Measurements from ENCODE around the gene SSC4D. TPM values are rescaled to one million over a fixed set of nuclear protein-coding genes. Genes with fewer than 3 reads are reported as not detected.
A peak's percentile ranks its signal among the peaks of the same experiment; 100 is the strongest.
"Not testable (repeated sequence)": the region's sequence is repeated elsewhere in the genome, so short reads cannot be mapped to it uniquely, and the experiment has no call there.

Gene SSC4D
- total and polyA plus RNA-seq, 2 donors from 2014 or later: 2.1 to 12.9 TPM

DNA sequence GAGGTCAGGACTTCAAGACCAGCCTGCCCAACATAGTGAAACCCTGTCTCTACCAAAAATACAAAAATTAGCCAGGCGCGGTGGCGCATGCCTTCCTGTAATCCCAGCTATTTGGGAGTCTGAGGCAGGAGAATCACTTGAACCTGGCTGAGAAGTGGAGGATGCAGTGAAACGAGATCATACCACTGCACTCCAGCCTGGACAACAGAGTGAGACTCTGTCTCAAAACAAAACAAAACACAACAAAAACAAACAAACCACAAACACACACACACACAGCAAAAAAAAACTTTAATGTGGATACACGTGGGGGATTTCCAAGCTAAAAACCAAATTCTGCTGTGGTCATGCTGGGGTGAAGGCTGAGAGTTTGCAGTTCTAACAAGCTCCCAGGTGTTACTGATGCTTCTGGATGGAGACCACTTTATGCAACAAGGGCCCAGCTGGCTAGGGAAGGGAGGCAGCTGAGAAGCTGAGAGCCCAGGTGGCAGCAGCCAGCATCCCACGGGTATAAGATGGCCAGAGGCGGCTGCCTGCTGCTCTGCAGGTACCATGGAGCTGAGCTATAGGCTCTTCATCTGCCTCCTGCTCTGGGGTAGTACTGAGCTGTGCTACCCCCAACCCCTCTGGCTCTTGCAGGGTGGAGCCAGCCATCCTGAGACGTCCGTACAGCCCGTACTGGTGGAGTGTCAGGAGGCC lies 15.1 kb upstream of the SSC4D start, which contains the start of gene ZP3:
TSS of gene ZP3 (plus strand) at position 538 of the 699 bp plus-strand sequence. CDS start at position 553, 15 bp downstream.
- Histone ChIP-seq H3K27me3 (ENCODE audit: control insufficient read depth, insufficient read depth, low read length) (no peaks in the 10 kb centered on the region), H3K36me3 (ENCODE audit: control insufficient read depth in 2 of 3, insufficient read depth in 3 of 3, low read length in 3 of 3) (no peaks in the 10 kb centered on the region), H3K9me3 (ENCODE audit: control insufficient read depth in 2 of 3, insufficient read depth in 1 of 3, low read length in 3 of 3) (peaks cover 0 to 3% (median 0%) of the 10 kb centered on the region in 3 donors), H3K4me1 (ENCODE audit: control insufficient read depth in 2 of 3, insufficient read depth in 2 of 3, low read depth in 1 of 3, low read length in 3 of 3) (peaks cover 0 to 2% (median 2%) of the 10 kb centered on the region in 3 donors), H3K4me3 (ENCODE audit: low read length in 3 of 3) (no peak within 1 kb of the TSS), H3K27ac (ENCODE audit: low read depth in 2 of 2, low read length in 2 of 2) (no peak within 1 kb of the TSS), H3K9ac (ENCODE audit: low read length in 3 of 3) (no peak within 1 kb of the TSS)
- TF ChIP-seq, protein P1, sequence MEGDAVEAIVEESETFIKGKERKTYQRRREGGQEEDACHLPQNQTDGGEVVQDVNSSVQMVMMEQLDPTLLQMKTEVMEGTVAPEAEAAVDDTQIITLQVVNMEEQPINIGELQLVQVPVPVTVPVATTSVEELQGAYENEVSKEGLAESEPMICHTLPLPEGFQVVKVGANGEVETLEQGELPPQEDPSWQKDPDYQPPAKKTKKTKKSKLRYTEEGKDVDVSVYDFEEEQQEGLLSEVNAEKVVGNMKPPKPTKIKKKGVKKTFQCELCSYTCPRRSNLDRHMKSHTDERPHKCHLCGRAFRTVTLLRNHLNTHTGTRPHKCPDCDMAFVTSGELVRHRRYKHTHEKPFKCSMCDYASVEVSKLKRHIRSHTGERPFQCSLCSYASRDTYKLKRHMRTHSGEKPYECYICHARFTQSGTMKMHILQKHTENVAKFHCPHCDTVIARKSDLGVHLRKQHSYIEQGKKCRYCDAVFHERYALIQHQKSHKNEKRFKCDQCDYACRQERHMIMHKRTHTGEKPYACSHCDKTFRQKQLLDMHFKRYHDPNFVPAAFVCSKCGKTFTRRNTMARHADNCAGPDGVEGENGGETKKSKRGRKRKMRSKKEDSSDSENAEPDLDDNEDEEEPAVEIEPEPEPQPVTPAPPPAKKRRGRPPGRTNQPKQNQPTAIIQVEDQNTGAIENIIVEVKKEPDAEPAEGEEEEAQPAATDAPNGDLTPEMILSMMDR (IDR thresholded peaks at IDR 0.05; ENCODE audit: borderline replicate concordance, extremely low read depth, insufficient read depth): no peak
- DNase-seq: peak in 1 of 5 donors; percentile 55
- intact Hi-C loops (cut with DNase I): no loop called here
- FAIRE-seq: no peak

DNA sequence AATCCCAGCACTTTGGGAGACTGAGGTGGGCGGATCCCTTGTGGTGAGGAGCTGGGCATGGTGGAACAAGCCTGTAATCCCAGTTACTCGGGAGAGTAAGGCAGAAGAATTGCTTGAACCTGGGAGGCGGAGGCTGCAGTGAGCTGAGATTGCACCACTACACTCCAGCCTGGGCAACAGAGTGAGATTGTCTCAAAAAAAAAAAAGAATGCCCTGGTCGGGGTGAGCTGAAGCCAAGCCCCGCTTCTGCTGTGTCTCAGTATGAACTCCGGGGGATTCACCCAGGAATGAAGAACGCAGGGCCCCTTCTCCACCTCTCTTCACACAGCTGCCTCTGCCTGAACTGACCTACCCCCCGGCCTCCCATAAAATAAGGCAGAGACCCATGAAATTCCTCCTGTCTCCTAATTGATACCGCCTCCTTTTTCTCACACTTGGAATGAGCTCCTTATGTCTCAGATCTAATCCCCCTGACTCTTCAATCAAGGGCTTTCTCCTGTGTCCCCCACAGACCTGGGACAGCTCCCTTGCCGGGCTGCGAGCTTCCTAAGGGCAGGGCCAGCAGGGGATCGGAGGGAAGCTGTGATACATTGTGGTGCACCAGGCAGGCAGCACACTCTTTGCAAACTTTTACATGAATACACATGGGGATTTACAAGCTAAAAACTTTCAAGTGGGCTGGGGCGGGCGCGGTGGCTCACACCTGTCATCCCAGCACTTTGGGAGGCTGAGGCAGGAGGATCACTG lies 14.3 kb upstream of the SSC4D start:
- peaks cover 0 to 2% (median 2%) of the 10 kb centered on the region in 3 donors for H3K4me1 ChIP-seq (ENCODE audit: control insufficient read depth in 2 of 3, insufficient read depth in 2 of 3, low read depth in 1 of 3, low read length in 3 of 3)
- intact Hi-C loops (cut with DNase I): no loop called here
- no peaks in the 10 kb centered on the region for H3K36me3 ChIP-seq (ENCODE audit: control insufficient read depth in 2 of 3, insufficient read depth in 3 of 3, low read length in 3 of 3)
- H3K9ac ChIP-seq (ENCODE audit: low read length in 3 of 3): no peak overlapping the region
- no peak for FAIRE-seq
- H3K27me3 ChIP-seq (ENCODE audit: control insufficient read depth, insufficient read depth, low read length): no peaks in the 10 kb centered on the region
- DNase-seq: peak in 4 of 5 donors; percentile 22 to 87 (median 59)
- no peak overlapping the region for H3K4me3 ChIP-seq (ENCODE audit: low read length in 3 of 3)
- H3K27ac ChIP-seq (ENCODE audit: low read depth in 2 of 2, low read length in 2 of 2): no peak overlapping the region
- H3K9me3 ChIP-seq (ENCODE audit: control insufficient read depth in 2 of 3, insufficient read depth in 1 of 3, low read length in 3 of 3): peaks cover 0 to 3% (median 0%) of the 10 kb centered on the region in 3 donors
- TF ChIP-seq, protein P1 (IDR thresholded peaks at IDR 0.05; ENCODE audit: borderline replicate concordance, extremely low read depth, insufficient read depth): no peak

DNA sequence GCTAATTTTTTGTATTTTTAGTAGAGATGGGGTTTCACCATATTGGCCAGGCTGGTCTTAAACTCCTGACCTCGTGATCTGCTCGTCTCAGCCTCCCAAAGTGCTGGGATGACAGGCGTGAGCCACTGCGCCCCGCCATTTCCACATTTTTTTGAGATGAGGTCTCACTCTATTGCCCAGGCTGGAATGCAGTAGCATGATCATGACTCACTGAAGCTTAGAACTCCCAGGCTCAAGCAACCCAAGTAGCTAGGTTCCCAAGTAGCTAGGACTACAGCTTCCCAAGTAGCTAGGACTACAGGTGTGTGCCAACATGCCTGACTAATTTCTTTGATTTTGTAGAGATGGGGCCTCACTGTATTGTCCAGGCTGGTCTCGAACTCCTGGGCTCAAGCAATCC lies 11.6 kb upstream of the SSC4D start:
- intact Hi-C loops (cut with DNase I); H3K36me3 ChIP-seq (ENCODE audit: control insufficient read depth in 2 of 3, insufficient read depth in 3 of 3, low read length in 3 of 3); H3K4me3 ChIP-seq (ENCODE audit: low read length in 3 of 3); H3K9me3 ChIP-seq (ENCODE audit: control insufficient read depth in 2 of 3, insufficient read depth in 1 of 3, low read length in 3 of 3); DNase-seq; H3K27me3 ChIP-seq (ENCODE audit: control insufficient read depth, insufficient read depth, low read length); H3K9ac ChIP-seq (ENCODE audit: low read length in 3 of 3); FAIRE-seq; H3K27ac ChIP-seq (ENCODE audit: low read depth in 2 of 2, low read length in 2 of 2); H3K4me1 ChIP-seq (ENCODE audit: control insufficient read depth in 2 of 3, insufficient read depth in 2 of 3, low read depth in 1 of 3, low read length in 3 of 3): not testable (repeated sequence)

DNA sequence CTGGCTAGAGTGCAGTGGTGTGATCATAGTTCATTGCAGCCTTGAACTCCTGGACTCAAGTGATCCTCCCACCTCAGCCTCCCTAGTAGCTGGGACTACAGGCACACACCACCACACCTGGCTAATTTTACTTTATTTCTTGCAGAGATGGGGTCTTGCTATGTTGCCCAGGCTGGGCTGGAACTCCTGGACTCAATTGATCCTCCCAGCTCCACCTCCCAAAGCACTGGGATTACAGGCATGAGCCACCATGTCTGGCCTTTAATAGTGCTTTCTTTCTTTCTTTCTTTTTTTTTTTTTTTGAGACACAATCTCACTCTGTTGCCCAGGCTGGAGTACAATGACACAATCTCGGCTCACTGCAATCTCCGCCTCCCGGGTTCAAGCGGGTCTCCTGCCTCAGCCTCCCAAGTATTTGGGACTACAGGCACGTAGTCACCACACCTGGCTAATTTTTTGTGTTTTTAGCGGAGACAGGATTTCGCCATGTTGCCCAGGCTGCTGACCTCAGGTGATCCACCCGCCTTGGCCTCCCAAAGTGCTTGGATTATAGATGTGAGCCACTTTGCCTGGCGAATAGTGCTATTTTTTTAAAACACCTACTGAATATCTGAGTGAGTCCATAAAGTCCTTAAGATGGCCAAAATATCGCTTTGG lies 8.3 kb upstream of the SSC4D start:
- H3K36me3 ChIP-seq (ENCODE audit: control insufficient read depth in 2 of 3, insufficient read depth in 3 of 3, low read length in 3 of 3); H3K27me3 ChIP-seq (ENCODE audit: control insufficient read depth, insufficient read depth, low read length); H3K9me3 ChIP-seq (ENCODE audit: control insufficient read depth in 2 of 3, insufficient read depth in 1 of 3, low read length in 3 of 3); H3K27ac ChIP-seq (ENCODE audit: low read depth in 2 of 2, low read length in 2 of 2); H3K4me1 ChIP-seq (ENCODE audit: control insufficient read depth in 2 of 3, insufficient read depth in 2 of 3, low read depth in 1 of 3, low read length in 3 of 3); FAIRE-seq; DNase-seq; H3K9ac ChIP-seq (ENCODE audit: low read length in 3 of 3); H3K4me3 ChIP-seq (ENCODE audit: low read length in 3 of 3); intact Hi-C loops (cut with DNase I): not testable (repeated sequence)
